Measurements from ENCODE around the gene PPM1E. TPM values are rescaled to one million over a fixed set of nuclear protein-coding genes. Genes with fewer than 3 reads are reported as not detected.

The PPM1E gene
- total and polyA plus RNA-seq, 2 donors (not counting 1 experiment from before 2014, with no cell fraction given) = not detected

GRCh38 chr17:59002848-59003247 lies 247.2 kb downstream of the PPM1E start:
- Histone ChIP-seq H3K27ac (ENCODE audit: low read length in 2 of 2) (peak overlapping the region in 1 of 2 donors; percentile 93), H3K9ac (ENCODE audit: low read length) (no peak overlapping the region), H3K27me3 (replicated peaks in 1 of 4; ENCODE audit: control extremely low read depth in 1 of 4, control insufficient read depth in 3 of 4, insufficient read depth in 4 of 4, low read length in 3 of 4) (no peaks in the 10 kb centered on the region), H3K9me3 (ENCODE audit: control extremely low read depth in 1 of 3, control insufficient read depth in 2 of 3, insufficient read depth in 1 of 3, low read length in 2 of 3) (no peaks in the 10 kb centered on the region), H3K36me3 (replicated peaks in 1 of 2; ENCODE audit: control extremely low read depth in 1 of 2, control insufficient read depth in 1 of 2, extremely low read depth in 1 of 2, insufficient read depth in 2 of 2, low read length in 1 of 2) (peaks cover 0 to 9% of the 10 kb centered on the region in 2 experiments), H2AFZ (ENCODE audit: insufficient read depth, low read depth, low read length, poor library complexity, severe bottlenecking) (no peak overlapping the region), H3K4me1 (ENCODE audit: control insufficient read depth in 2 of 2, insufficient read depth in 2 of 2, low read length in 2 of 2) (peaks cover 16 to 23% of the 10 kb centered on the region in 2 donors), H3K4me2 (replicated peaks; ENCODE audit: low read depth, low read length, poor library complexity, severe bottlenecking) (no peak overlapping the region), H3K79me2 (ENCODE audit: control insufficient read depth, insufficient read depth, low read length) (no peaks in the 10 kb centered on the region), H4K20me1 (ENCODE audit: control insufficient read depth, insufficient read depth, low read length, poor library complexity, severe bottlenecking) (no peaks in the 10 kb centered on the region), H3K4me3 (ENCODE audit: control extremely low read depth in 1 of 5, extremely low read depth in 1 of 5, insufficient read depth in 1 of 5, low read depth in 2 of 5, low read length in 4 of 5) (no peak overlapping the region)
- peaks cover 35% of the 10 kb centered on the region for H3K4me1 Mint-ChIP-seq
- H3K27me3 Mint-ChIP-seq = no peaks in the 10 kb centered on the region
- H3K27ac Mint-ChIP-seq = peak overlapping the region; percentile 37
- H3K9me3 Mint-ChIP-seq (ENCODE audit: insufficient read depth) = no peaks in the 10 kb centered on the region
- intact Hi-C loops (cut with micrococcal nuclease) = loop anchor here (5.0 kb wide), 1 partner anchor 471 kb away; no protein-coding TSS in a partner anchor
- no peak for ATAC-seq (ENCODE audit: low read depth)
- CTCF ChIA-PET = interaction anchor here (0.6 to 10.0 kb wide), 10 partner anchors 9 to 1429 kb away, joined by 3 to 199 read pairs (median 5); partner anchors contain the start of genes RAD51C and TEX14
- TF ChIP-seq EZH2 (IDR thresholded peaks at IDR 0.05; ENCODE audit: borderline replicate concordance, insufficient read depth, low read depth, low read length, poor library complexity, severe bottlenecking) = no peak
- no peak for TF ChIP-seq CTCF (IDR thresholded peaks at IDR 0.05)
- 86% methylated on average over 2 of the region's 2 CpGs for WGBS (ENCODE audit: insufficient coverage)
- POLR2A ChIA-PET = interaction anchor here (0.7 kb wide), 1 partner anchor 484 kb away, joined by 3 read pairs; no protein-coding TSS in a partner anchor
- no peak for DNase-seq
- H3K4me3 Mint-ChIP-seq = no peak overlapping the region

GRCh38 chr17:59003860-59004259 lies 248.2 kb downstream of the PPM1E start:
- no peaks in the 10 kb centered on the region for H3K9me3 Mint-ChIP-seq (ENCODE audit: insufficient read depth)
- H3K4me1 Mint-ChIP-seq = peaks cover 30% of the 10 kb centered on the region
- no peak overlapping the region for H3K4me3 Mint-ChIP-seq
- Histone ChIP-seq H3K4me2 (replicated peaks; ENCODE audit: low read depth, low read length, poor library complexity, severe bottlenecking) (no peak overlapping the region), H3K27ac (ENCODE audit: low read length in 2 of 2) (no peak overlapping the region), H3K9me3 (ENCODE audit: control extremely low read depth in 1 of 3, control insufficient read depth in 2 of 3, insufficient read depth in 1 of 3, low read length in 2 of 3) (no peaks in the 10 kb centered on the region), H3K27me3 (replicated peaks in 1 of 4; ENCODE audit: control extremely low read depth in 1 of 4, control insufficient read depth in 3 of 4, insufficient read depth in 4 of 4, low read length in 3 of 4) (no peaks in the 10 kb centered on the region), H3K36me3 (replicated peaks in 1 of 2; ENCODE audit: control extremely low read depth in 1 of 2, control insufficient read depth in 1 of 2, extremely low read depth in 1 of 2, insufficient read depth in 2 of 2, low read length in 1 of 2) (peaks cover 2 to 11% of the 10 kb centered on the region in 2 experiments), H3K79me2 (ENCODE audit: control insufficient read depth, insufficient read depth, low read length) (no peaks in the 10 kb centered on the region), H2AFZ (ENCODE audit: insufficient read depth, low read depth, low read length, poor library complexity, severe bottlenecking) (no peak overlapping the region), H3K4me3 (ENCODE audit: control extremely low read depth in 1 of 5, extremely low read depth in 1 of 5, insufficient read depth in 1 of 5, low read depth in 2 of 5, low read length in 4 of 5) (no peak overlapping the region), H3K9ac (ENCODE audit: low read length) (no peak overlapping the region), H3K4me1 (ENCODE audit: control insufficient read depth in 2 of 2, insufficient read depth in 2 of 2, low read length in 2 of 2) (peaks cover 16 to 23% of the 10 kb centered on the region in 2 donors), H4K20me1 (ENCODE audit: control insufficient read depth, insufficient read depth, low read length, poor library complexity, severe bottlenecking) (no peaks in the 10 kb centered on the region)
- DNase-seq = no peak
- no CpG with 5 or more reads among the region's 1 CpG for WGBS (ENCODE audit: insufficient coverage)
- no peak for ATAC-seq (ENCODE audit: low read depth)
- H3K27me3 Mint-ChIP-seq = no peaks in the 10 kb centered on the region
- TF ChIP-seq CTCF (IDR thresholded peaks at IDR 0.05) = no peak
- no peak for TF ChIP-seq EZH2 (IDR thresholded peaks at IDR 0.05; ENCODE audit: borderline replicate concordance, insufficient read depth, low read depth, low read length, poor library complexity, severe bottlenecking)
- ChIA-PET POLR2A (interaction anchor here (0.7 to 1.3 kb wide), 3 partner anchors 485 to 1017 kb away, joined by 3 to 9 read pairs (median 5); no protein-coding TSS in a partner anchor), CTCF (interaction anchor here (0.6 to 10.0 kb wide), 12 partner anchors 14 to 1451 kb away, joined by 3 to 199 read pairs (median 4); partner anchors contain the start of genes RAD51C and TEX14)
- intact Hi-C loops (cut with micrococcal nuclease) = loop anchor here (2.0 to 5.0 kb wide), 2 partner anchors 427 to 472 kb away; no protein-coding TSS in a partner anchor
- no peak overlapping the region for H3K27ac Mint-ChIP-seq

All from B cell (primary cell).